Measurements from ENCODE around the gene NR6A1. TPM values are rescaled to one million over a fixed set of nuclear protein-coding genes. Genes with fewer than 3 reads are reported as not detected.

The NR6A1 gene
- total RNA-seq, 1 donor from 2014 or later, result 6.0 TPM

DNA sequence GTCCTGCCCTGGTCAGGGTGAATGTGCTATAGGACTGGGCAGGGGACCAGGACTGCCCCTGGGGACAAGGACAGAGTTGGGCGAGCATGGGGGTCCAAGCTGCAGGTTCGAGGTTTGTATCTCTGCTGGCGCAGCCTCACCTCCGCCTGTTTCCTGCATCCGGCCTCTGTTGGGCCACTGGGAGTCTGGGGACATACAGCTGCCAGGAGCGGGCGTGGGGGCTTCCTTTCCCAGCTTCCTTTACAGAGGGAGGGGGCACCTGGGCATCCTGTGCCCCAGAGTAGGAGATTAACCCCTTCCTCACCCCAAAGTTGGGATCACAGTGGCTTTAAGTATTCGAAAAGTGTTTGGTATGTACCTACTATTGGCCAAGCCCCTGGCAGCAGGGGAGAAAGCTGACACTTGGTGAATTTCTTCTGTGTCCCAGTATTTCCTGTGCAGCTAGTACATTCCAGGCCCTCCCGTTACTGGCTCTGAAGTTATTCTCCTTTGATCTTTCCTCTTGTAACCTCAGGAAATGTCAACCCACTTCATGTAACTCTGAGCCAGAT lies 24.8 kb upstream of the NR6A1 start:
- DNase-seq (ENCODE audit: low read depth), result no peak

DNA sequence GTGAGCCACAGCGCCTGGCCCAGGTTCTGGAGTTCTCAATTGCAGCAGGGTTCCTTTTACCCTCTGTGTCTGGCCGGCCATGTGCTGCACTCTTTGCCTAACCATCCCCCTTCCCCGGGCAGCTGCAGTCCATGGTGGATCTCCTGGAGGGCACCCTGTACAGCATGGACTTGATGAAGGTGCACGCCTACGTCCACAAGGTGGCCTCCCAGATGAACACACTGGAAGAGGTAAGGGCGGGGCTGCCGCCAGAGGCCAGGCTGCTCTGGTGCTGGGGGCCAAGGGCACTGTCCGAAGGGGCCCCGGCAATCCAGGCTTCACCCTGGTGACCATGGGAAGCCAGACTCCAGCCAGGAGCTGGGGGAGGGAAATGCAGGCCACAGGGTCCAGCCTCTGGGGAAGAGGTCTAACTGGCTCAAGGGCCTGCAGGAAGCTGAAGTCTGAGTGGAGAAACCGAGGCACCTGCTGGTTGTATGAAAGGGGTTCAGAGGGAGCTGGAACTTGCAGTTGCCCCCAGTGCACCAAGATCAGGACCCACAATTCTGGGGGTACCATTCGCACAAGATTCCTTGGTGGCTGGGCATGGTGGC lies 23.9 kb upstream of the NR6A1 start:
- DNase-seq (ENCODE audit: low read depth), result no peak

GRCh38 chr9:124793015-124793541 lies 22.0 kb upstream of the NR6A1 start:
- peak; percentile 56 for DNase-seq (ENCODE audit: low read depth)

DNA sequence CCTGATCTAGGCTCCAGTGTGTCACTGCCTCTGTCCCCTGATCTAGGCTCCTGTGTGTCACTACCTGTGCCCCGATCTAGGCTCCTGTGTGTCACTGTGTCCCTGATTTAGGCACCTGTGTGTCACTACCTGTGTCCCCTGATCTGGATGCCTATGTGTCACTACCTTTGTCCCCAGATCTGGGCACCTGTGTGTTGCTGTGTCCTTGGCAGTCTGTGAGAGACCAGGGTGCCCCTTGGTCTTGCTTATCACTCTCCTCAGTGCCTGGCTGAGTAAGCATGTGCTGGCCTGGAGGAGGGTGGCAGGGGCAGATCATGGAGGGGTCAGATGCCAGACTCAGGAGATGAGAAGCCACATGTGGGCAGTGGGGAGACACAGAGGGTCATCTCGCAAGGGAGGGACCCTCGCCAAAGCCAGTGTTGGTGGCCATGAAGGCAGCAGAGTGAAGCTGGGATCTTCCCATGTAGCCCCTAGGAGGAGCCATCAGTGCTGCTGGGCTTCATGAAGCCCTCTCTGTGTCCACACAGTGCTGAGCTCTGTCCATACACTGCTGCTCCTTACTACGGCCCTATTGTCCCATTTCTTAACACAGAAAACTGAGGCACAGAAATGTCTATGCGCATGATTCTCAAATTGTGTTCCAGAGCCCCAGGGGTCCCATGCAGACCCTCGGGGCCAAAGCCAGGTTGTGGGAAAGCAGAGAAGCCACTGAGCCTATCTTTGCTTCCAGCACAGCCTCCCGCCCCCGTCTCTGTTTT lies 21.3 kb upstream of the NR6A1 start:
- no peak for DNase-seq (ENCODE audit: low read depth)

DNA sequence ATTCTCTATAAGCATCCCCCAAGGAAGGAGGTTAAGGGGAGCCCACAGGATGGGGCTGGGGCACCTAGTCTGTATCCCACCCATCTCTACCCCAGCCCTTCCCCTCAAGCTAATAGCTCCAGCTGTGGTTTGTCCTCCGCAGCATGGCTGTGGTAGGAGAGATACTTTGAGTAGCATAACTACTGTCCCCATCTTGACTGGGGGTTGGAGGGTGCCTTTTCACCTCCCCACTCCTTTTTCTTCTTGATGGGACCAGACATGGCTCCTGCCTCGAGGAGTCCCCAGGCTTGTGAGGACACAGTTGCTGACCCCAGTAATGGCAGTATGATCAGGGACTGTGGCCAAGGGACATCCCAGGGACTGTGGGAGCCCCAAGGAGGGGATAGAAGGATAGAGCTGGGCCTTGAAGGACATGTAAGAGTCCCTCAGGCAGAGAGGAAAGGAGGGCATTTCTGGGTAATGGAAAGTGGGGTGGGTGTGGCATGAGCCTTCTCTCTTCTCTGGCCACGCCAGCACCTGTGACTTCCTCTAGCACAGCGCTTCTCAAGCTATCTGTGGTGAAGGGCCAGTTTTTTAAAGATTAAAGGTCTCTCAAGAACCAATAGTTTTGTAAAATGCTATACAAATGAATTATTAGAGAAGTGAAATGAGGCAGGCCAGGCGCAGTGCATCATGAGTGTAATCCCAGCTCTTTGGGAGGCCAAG lies 19.8 kb upstream of the NR6A1 start:
- DNase-seq (ENCODE audit: low read depth), result no peak

GRCh38 chr9:124790301-124790700 lies 19.2 kb upstream of the NR6A1 start:
- no peak for DNase-seq (ENCODE audit: low read depth)

GRCh38 chr9:124789531-124789930 lies 18.4 kb upstream of the NR6A1 start:
- no peak for DNase-seq (ENCODE audit: low read depth)

DNA sequence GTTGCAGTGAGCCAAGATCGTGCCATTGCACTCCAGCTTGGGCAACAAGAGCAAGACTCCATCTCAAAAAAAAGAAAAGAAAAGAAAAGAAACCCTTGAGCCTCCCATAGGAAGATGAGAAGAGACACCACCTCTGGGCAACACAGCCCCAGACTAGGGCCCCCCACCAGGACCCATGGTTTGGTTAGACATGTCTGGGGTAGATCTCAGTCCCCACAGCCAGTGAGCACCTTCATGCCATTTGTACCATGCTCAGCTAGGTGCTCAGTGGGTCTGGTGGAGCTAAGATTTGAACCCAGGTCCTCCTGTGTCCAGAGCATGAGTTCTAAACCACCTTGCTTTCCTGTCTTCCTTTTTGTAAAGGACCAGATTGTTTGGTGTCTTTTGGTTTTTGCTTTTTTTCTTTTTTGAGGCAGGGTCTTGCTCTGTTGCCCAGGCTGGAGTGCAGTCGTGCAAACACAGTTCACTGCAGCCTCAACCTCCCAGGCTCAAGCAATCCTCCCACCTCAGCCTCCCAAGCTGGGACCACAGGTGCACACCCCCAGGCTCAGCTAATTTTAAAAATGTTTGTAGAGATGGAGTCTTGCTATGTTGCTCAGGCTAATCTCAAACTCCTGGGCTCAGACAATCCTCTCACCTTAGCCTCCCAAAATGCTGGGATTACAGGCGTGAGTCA lies 17.6 kb upstream of the NR6A1 start:
- no peak for DNase-seq (ENCODE audit: low read depth)

- DNase-seq (ENCODE audit: low read depth), result no peak
These were observed 15.9 kb upstream of the NR6A1 start for GRCh38 chr9:124786881-124787573.

DNA sequence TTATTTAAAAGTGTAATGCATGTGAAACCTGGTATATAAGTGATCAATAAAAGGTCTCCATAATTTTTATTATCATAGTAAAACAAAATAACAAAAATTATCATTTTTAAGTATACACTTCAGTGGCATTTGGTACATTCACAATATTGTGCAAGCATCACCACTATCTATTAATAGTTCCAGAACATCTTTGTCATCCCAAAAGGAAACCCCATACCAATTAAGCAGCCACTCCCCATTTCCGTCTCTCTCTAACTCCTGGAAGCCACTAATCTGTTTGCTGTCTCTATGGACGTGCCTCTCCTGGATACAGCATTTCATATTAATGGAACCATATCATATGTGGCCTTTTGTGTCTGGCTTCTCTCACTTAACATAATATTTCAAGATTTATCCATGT lies 13.4 kb upstream of the NR6A1 start:
- no peak for DNase-seq (ENCODE audit: low read depth)

DNA sequence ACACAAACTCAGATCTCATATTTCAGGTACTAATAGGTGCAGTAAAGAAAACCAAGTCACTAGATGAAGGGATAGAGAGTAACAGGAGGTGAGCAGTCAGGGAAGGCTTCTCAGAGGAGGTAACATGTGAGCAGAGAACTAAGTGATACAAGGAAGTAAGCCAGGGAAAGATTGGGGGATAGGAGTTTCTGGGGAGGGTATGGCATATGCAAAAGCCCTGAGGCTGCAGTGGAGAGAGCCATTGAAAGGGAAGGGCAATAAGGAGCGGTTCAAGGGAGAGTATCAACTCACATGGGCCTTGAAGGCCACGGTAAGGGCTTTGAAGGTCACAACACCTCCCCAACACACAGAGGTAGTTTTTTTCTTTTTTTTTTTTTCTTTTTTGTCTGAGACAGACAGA lies 12.7 kb upstream of the NR6A1 start:
- no peak for DNase-seq (ENCODE audit: low read depth)

- no peak for DNase-seq (ENCODE audit: low read depth)
These were observed 11.8 kb upstream of the NR6A1 start for GRCh38 chr9:124782661-124783574.

DNA sequence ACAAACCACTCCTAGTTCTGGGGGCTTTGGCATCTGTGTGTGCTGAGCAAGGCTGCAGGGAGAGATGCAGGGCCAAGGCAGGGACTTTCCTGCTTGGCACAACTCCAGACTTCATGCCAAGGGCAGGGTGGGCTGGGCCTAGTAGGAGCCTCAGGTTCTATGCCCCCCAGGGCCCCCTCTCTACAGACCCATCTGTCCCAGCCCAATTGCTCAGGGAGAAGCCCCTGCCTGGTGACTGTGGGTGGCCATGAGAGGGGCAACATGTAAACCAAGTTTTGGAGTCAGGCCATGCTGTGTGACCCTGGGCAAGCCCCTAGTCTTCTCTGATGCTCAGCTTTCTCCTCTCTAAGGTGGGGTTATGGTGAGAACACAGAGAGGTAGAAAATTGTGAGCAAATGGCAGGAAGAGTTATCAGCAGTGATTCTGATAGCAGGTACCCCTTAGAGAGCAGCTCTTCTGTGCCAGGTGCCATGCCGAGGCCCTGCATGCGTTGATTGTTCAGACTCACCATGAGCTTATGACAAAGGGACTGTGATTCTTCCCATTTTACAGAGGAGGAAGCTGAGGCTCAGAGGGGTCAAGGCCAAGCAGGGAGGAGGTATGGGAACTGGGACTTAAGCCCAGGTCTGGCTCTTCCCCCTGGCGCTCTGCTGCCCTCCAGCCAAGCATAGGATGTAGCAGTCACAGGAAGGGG lies 11.0 kb upstream of the NR6A1 start:
- no peak for DNase-seq (ENCODE audit: low read depth)

GRCh38 chr9:124780757-124781151 lies 9.6 kb upstream of the NR6A1 start:
- no peak for DNase-seq (ENCODE audit: low read depth)

DNA sequence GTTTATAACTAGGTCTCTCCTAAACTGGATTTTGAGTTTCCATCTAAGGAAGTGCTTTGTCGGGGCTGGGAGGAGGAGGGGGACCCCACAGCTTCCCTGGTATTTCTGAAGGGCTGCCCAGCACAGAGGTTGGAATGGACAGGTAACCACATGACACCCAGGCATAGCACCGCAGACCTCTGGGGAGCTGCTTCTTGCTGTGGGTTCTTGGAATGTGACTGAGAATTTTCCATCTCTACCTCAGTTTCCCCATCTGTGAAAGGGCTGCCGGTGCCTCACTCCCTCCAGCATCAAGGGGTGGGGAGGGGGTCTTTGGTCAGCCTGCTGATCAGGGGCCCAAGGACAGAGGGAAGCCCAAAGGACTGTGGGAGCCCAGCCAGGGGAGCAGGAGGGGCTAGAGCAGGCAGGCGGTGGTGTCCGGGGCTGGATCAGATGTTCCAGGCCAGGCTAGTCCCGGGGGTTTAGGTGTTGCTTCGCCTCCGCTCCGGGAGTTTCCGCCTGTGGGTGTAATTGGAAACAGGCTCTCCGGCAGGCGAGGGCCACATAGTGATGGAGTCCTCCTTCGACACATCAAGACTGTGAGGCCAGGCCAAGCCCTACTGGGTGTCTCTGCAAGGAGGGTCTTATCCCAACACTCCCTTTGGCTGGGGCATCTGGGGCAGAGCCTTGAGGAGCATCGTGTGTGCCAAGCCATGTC lies 9.1 kb upstream of the NR6A1 start:
- no peak for DNase-seq (ENCODE audit: low read depth)

DNA sequence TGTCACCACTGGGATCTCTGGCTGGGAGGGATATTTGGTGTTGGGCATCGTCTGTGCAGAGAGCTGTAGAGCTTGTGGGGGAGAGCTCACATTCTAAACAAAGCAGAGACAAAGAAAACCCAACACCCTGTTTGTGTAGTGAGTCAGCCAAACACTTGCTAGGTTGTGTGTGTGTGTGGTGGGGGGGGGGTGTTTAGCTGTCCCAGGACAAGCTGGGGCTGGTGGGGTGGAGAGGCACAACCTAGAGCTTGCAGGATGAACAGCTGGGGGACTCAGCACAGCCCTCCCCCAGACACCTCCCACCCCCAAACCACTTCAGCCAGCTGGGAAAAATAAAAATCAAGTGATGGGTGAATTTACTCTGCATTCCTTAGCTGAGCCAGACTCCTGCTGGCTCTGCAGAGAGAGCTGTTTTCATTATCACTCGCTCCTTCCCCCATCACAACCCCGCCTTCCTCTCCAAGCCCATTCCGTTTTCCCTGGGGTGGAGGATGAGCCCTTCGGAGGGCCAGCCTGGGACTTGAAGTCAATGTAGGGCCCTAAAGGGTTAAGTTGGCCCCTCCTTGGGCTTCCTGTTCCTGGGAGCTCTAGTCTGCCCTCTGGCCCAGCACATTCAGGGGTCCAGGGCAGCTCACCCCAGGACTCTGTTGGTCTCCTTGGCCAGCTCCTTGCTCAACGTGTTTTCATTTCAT lies 8.4 kb upstream of the NR6A1 start:
- peak; percentile 83 for DNase-seq (ENCODE audit: low read depth)

DNA sequence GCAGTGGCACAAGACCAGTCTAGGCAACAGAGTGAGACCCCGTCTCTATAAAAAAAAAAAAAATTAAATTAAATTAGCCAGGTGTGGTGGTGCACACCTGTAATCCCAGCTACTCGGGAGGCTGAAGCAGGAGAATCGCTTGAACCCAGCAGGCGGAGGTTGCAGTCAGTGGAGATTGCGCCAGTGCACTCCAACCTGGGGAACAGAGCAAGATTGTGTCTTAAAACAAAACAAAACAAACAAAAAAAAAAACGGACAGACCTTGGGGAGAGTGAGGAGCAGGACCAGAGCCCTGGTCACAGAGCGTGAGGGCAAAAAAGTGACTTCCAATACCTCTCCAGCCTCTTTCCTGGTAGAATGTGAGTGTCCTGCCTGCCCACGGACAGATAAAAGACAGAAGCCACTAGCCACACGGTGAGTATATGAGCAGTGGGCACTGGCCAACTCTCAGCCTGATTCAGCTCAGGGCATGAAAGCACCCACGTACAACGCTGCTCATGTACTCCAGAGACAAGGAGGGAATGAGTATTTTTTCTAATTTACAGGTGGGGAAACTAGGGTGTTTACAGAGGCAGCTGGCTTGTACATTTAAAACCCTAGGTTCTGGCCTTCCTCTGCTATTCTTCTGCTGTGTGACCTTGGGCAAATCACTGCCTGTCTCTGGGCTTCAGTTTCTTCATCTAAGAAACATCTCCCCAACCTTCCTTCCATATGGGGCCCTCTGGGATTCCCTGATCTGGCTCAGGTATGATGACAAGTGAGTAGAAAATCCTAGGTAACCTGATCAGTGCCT lies 7.7 kb upstream of the NR6A1 start:
- no peak for DNase-seq (ENCODE audit: low read depth)
